ENCODE results near the gene TBL3. TPM values are rescaled to one million over a fixed set of nuclear protein-coding genes. Genes with fewer than 3 reads are reported as not detected.

TBL3 gene
- total RNA-seq (10 to 100 TPM; 19.0 to 22.8 (median 19.7) TPM), polyA plus RNA-seq (39.6 TPM)
- long read RNA-seq, donor 1, full-length matches to known transcripts: 54 of 101 reads
- long read RNA-seq, donor 1, partial matches to known transcripts: 35 of 101 reads
- long read RNA-seq, donor 1, other reads (novel, unspliced or antisense): 12 of 101 reads
- long read RNA-seq, donor 2, full-length matches to known transcripts: 52 of 76 reads
- long read RNA-seq, donor 2, partial matches to known transcripts: 21 of 76 reads
- long read RNA-seq, donor 2, other reads (novel, unspliced or antisense): 3 of 76 reads
- long read RNA-seq, donor 3, full-length matches to known transcripts: 189 of 242 reads
- long read RNA-seq, donor 3, partial matches to known transcripts: 20 of 242 reads
- long read RNA-seq, donor 3, other reads (novel, unspliced or antisense): 33 of 242 reads
- long read RNA-seq, donor 4, full-length matches to known transcripts: 26 of 43 reads
- long read RNA-seq, donor 4, partial matches to known transcripts: 11 of 43 reads
- long read RNA-seq, donor 4, other reads (novel, unspliced or antisense): 6 of 43 reads

DNA sequence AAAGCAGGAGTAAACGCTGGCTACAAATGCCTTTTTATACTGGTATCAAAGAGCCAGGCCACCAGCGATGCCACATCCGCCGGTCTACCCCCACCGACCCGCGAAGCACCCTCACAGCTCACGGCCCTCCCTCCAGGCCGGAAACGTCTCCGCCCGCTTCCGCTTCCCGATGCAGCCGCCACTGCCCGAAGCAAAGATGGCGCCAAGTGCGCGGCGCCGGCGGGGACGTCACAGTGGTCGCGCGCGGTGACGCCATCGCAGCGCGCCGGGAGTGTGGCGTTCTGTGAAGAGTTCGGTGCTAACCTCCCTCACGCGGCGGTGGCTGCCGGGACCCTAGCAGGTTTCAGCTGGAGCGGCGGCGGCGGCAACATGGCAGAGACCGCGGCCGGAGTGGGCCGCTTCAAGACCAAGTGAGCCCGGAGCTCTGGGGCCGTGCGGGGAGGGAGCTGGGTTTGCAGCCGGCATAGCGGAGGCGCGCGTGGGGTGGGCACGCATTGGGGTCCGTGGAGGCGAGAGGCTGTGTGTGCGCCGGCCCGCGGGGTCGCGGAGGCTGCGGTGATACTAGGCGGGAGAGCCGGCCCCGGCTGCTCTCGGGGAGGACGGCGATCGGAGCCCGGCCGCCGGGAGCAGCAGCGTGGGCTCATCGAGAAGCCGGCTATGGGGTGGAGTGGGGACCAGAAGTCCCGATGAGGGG lies at the start of gene TBL3:
Gene TBL3, plus strand, starts transcription at position 258 of the 694 bp plus-strand sequence. Its CDS starts 112 bp downstream, at position 370.
- peak; percentile 94 for ATAC-seq
- no peaks in the 10 kb centered on the region for H3K27me3 ChIP-seq (ENCODE audit: control insufficient read depth, insufficient read depth)
- under 1% methylated on average over 78 of the region's 78 CpGs for WGBS
- H3K9me3 ChIP-seq (ENCODE audit: control insufficient read depth, low read length): no peaks in the 10 kb centered on the region
- peaks cover 9% of the 10 kb centered on the region for H3K4me1 ChIP-seq (ENCODE audit: control insufficient read depth, insufficient read depth, low read length)
- intact Hi-C loops (cut with DNase I): no loop called here
- DNase-seq: peak; percentile 94 to 98 (median 97)
- peak within 1 kb of the TSS; percentile 86 for H3K27ac ChIP-seq (ENCODE audit: low read length)
- peak within 1 kb of the TSS; percentile 78 for H3K4me3 ChIP-seq (ENCODE audit: low read length)

DNA sequence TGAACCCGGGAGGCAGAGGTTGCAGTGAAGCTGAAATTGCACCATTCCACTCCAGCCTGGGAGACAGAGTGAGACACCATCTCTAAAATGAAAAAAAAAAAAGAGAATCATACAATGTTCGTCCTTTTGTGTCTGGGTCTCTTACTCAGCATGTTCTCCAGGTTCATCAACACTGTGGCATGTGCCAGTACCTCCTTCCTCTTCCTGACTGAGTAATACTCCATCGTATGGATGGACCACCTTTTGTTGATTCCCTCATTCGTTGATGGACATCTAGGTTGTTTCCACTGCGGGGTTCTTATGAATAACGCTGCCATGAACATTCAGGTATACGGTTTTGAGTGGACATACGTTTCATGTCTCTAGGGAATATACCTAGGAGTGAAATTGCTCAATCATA lies 49.5 kb upstream of the TBL3 start:
- WGBS: 80% methylated on average over 8 of the region's 8 CpGs
- Histone ChIP-seq H3K27me3 (ENCODE audit: control insufficient read depth, insufficient read depth) (no peaks in the 10 kb centered on the region), H3K4me3 (ENCODE audit: low read length) (no peak overlapping the region), H3K4me1 (ENCODE audit: control insufficient read depth, insufficient read depth, low read length) (no peaks in the 10 kb centered on the region), H3K9me3 (ENCODE audit: control insufficient read depth, low read length) (no peaks in the 10 kb centered on the region), H3K27ac (ENCODE audit: low read length) (no peak overlapping the region)
- no peak for ATAC-seq
- intact Hi-C loops (cut with DNase I): loop anchor here in 1 of 4 donors (10.0 kb wide), 1 partner anchor 58 kb away; no protein-coding TSS in a partner anchor
- DNase-seq: no peak

- no peak overlapping the region for H3K27ac ChIP-seq (ENCODE audit: low read length)
- ATAC-seq (peak; percentile 60 to 88), DNase-seq (peak in 2 of 3 donors; percentile 58 to 72)
- H3K9me3 ChIP-seq (ENCODE audit: control insufficient read depth, low read length): no peaks in the 10 kb centered on the region
- WGBS: 11% methylated on average over 24 of the region's 24 CpGs
- H3K27me3 ChIP-seq (ENCODE audit: control insufficient read depth, insufficient read depth): no peaks in the 10 kb centered on the region
- H3K4me3 ChIP-seq (ENCODE audit: low read length): no peak overlapping the region
- no peaks in the 10 kb centered on the region for H3K4me1 ChIP-seq (ENCODE audit: control insufficient read depth, insufficient read depth, low read length)
- intact Hi-C loops (cut with DNase I): loop anchor here in 1 of 4 donors (10.0 kb wide), 1 partner anchor 59 kb away; no protein-coding TSS in a partner anchor
Measured at GRCh38 chr16:1923299-1924034, 48.4 kb upstream of the TBL3 start.

DNA sequence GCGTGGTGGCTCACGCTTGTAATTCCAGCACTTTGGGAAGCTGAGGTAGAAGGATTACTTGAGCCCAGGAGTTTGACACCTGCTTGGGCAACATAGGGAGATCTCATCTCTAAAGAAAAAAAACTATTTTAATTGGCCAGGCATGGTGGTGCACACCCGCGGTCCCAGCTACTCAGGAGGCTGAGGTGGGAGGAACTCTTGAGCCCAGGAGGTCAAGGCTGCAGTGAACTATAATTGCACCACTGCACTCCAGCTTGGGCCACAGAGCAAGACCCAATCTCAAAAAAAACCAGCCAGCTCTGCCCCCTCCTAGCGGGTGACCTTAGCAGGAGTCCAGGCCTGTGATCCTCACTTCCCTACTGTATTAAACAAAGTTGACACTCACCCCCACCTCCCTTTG lies 47.8 kb upstream of the TBL3 start:
- WGBS: 63% methylated on average over 5 of the region's 5 CpGs

GRCh38 chr16:1926271-1926670 lies 45.6 kb upstream of the TBL3 start:
- no peak for DNase-seq
- no peaks in the 10 kb centered on the region for H3K4me1 ChIP-seq (ENCODE audit: control insufficient read depth, insufficient read depth, low read length)
- H3K27me3 ChIP-seq (ENCODE audit: control insufficient read depth, insufficient read depth): no peaks in the 10 kb centered on the region
- no peak for ATAC-seq
- H3K9me3 ChIP-seq (ENCODE audit: control insufficient read depth, low read length): no peaks in the 10 kb centered on the region
- intact Hi-C loops (cut with DNase I): loop anchor here in 1 of 4 donors (10.0 kb wide), 1 partner anchor 61 kb away; no protein-coding TSS in a partner anchor
- H3K4me3 ChIP-seq (ENCODE audit: low read length): no peak overlapping the region
- no peak overlapping the region for H3K27ac ChIP-seq (ENCODE audit: low read length)
- 57% methylated on average over 11 of the region's 11 CpGs for WGBS

More for the DNA sequence above, 47.8 kb upstream of the TBL3 start:
- Histone ChIP-seq H3K4me3 (ENCODE audit: low read length) (no peak overlapping the region), H3K4me1 (ENCODE audit: control insufficient read depth, insufficient read depth, low read length) (no peaks in the 10 kb centered on the region), H3K27me3 (ENCODE audit: control insufficient read depth, insufficient read depth) (no peaks in the 10 kb centered on the region), H3K27ac (ENCODE audit: low read length) (no peak overlapping the region), H3K9me3 (ENCODE audit: control insufficient read depth, low read length) (no peaks in the 10 kb centered on the region)
- no peak for DNase-seq
- ATAC-seq: no peak
- intact Hi-C loops (cut with DNase I): loop anchor here in 1 of 4 donors (10.0 kb wide), 1 partner anchor 59 kb away; no protein-coding TSS in a partner anchor

- Histone ChIP-seq H3K4me1 (ENCODE audit: control insufficient read depth, insufficient read depth, low read length) (no peaks in the 10 kb centered on the region), H3K27me3 (ENCODE audit: control insufficient read depth, insufficient read depth) (no peaks in the 10 kb centered on the region), H3K4me3 (ENCODE audit: low read length) (peak overlapping the region; percentile 72), H3K9me3 (ENCODE audit: control insufficient read depth, low read length) (no peaks in the 10 kb centered on the region), H3K27ac (ENCODE audit: low read length) (peak overlapping the region; percentile 22)
- ATAC-seq (peak; percentile 63 to 64), DNase-seq (peak in 2 of 3 donors; percentile 67 to 73)
- intact Hi-C loops (cut with DNase I): loop anchor here in 3 of 4 donors (2.0 to 10.0 kb wide), 2 partner anchors 64 kb away; no protein-coding TSS in a partner anchor
- WGBS: 11% methylated on average over 11 of the region's 11 CpGs
Measured at GRCh38 chr16:1929105-1929504, 42.7 kb upstream of the TBL3 start.

GRCh38 chr16:1929578-1930337 lies 42.1 kb upstream of the TBL3 start:
- Histone ChIP-seq H3K4me3 (ENCODE audit: low read length) (peak overlapping the region; percentile 72), H3K27ac (ENCODE audit: low read length) (no peak overlapping the region), H3K27me3 (ENCODE audit: control insufficient read depth, insufficient read depth) (no peaks in the 10 kb centered on the region), H3K4me1 (ENCODE audit: control insufficient read depth, insufficient read depth, low read length) (no peaks in the 10 kb centered on the region), H3K9me3 (ENCODE audit: control insufficient read depth, low read length) (no peaks in the 10 kb centered on the region)
- intact Hi-C loops (cut with DNase I): loop anchor here (2.0 to 10.0 kb wide), 3 partner anchors 65 to 67 kb away; no protein-coding TSS in a partner anchor
- DNase-seq: peak; percentile 89 to 97 (median 96)
- WGBS: 11% methylated on average over 70 of the region's 70 CpGs
- ATAC-seq: peak; percentile 93 to 95

- no peak overlapping the region for H3K27ac ChIP-seq (ENCODE audit: low read length)
- H3K4me3 ChIP-seq (ENCODE audit: low read length): no peak overlapping the region
- intact Hi-C loops (cut with DNase I): loop anchor here in 1 of 4 donors (5.0 kb wide), 1 partner anchor 68 kb away; no protein-coding TSS in a partner anchor
Measured at GRCh38 chr16:1930338-1930720, 41.5 kb upstream of the TBL3 start.

DNA sequence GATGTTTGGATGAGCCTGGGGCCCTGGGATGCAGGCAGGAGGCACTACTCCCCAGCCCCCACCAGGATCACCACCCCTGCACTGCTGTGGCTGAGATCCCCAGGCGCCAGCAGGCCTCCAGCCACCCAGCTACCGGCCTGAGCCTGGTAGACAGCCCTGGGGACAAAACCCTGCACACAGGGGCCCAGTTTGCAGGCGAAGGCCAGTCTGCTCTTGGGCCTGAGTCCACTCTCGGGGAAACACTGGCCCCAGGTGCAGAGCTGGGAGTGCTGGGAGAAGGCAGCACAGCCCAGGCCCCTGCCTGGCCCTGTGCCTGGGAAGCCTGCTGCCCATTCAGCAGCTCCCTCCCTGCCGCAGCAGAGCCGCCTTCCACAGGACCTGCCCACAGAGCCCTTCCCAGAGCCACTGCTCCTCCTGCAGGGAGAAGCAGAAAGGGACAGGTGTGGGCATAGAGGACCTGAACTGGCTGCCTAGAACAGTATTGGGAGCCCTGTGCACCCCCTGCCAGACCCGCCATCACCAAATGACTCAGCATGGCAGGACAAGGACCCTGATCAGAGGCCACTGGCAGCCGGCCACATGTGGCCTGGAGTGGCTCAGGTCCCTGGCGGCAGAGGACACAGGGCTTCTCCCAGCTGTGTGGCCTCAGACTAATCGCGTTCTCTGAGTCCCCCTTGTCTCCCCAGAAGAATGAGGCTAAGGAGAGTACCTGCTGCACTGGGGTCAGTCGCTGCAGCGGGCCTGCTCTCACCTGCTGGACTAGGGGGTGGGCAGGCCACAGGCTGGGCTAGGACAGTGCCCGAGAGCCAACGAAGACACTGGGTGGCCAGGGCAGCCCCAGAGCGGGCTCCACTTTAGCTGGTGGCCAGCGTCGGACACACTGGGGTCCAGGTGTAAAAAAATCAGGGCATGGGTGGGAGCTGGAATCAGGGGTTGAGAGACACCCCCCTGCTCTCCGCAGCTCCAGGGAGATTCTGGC lies 39.5 kb upstream of the TBL3 start:
- intact Hi-C loops (cut with DNase I): loop anchor here in 1 of 4 donors (5.0 kb wide), 1 partner anchor 70 kb away; no protein-coding TSS in a partner anchor
- H3K27ac ChIP-seq (ENCODE audit: low read length): no peak overlapping the region
- ATAC-seq (no peak), DNase-seq (peak in 1 of 3 donors; percentile 45)
- H3K9me3 ChIP-seq (ENCODE audit: control insufficient read depth, low read length): no peaks in the 10 kb centered on the region
- no peaks in the 10 kb centered on the region for H3K4me1 ChIP-seq (ENCODE audit: control insufficient read depth, insufficient read depth, low read length)
- WGBS: 70% methylated on average over 19 of the region's 19 CpGs
- H3K27me3 ChIP-seq (ENCODE audit: control insufficient read depth, insufficient read depth): no peaks in the 10 kb centered on the region
- H3K4me3 ChIP-seq (ENCODE audit: low read length): no peak overlapping the region

More at GRCh38 chr16:1930338-1930720, 41.5 kb upstream of the TBL3 start:
- WGBS: 72% methylated on average over 10 of the region's 10 CpGs
- ATAC-seq (no peak), DNase-seq (peak in 1 of 3 donors; percentile 50)
- H3K9me3 ChIP-seq (ENCODE audit: control insufficient read depth, low read length): no peaks in the 10 kb centered on the region
- H3K4me1 ChIP-seq (ENCODE audit: control insufficient read depth, insufficient read depth, low read length): no peaks in the 10 kb centered on the region
- H3K27me3 ChIP-seq (ENCODE audit: control insufficient read depth, insufficient read depth): no peaks in the 10 kb centered on the region

All from right cardiac atrium (tissue), 5 donors.